GM19468 (cell line): ENCODE data around the gene NDUFA9.

Experiments
- ATAC-seq: cut with Tn5 transposase; IDR thresholded peaks from one replicate; pipeline ENCODE4 v1.9.1; 2021; ENCODE audit warnings: mild to moderate bottlenecking, moderate library complexity, moderate number of reproducible peaks; ENCODE audit not compliant: unreplicated experiment; ENCODE audit errors: extremely low read depth

NDUFA9 gene

DNA sequence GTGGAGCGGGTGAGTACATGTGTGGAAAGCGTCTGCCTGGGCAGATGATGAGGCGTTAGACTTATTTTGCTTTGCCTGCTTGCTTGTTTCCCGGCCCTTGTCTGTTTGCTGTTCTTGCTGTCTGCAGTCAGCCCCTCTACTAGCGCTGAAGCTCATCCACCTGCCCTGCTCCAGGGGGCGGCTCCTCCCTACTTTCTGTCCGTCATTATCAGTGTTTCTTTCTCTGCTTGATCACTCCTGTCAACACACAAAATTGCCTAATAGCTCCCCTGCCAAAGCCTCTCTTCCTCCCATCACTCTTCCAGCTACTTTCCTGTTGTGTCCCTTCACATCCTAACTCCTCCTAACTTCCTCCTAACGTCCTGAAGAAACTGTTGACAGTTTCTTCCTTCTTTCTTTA, 36.4 kb downstream of the NDUFA9 start:
- ATAC-seq, result no peak

DNA sequence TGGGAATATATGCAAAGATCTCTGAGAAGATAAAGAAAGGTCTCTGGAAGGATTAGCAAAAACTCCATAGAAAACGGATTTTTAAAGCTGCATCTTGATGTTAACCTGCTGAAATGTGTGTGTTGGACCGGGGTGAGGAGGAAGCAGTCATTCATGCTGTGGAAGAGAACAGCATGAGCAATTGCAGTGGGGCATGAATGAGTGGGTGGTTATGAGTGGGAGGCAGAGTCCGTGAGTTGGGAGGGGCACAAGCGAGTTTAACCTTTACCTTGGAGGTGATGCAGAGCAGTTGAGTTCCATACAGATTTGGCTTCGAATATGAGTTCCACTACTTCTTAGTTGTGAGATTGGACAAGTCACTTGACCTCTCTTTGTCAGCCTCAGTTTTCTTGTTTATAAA, 41.8 kb downstream of the NDUFA9 start:
- ATAC-seq, result no peak
